ENCODE measurements around the gene PRKAG1.

Gene PRKAG1

GRCh38 chr12:48980389-48980952 lies 38.1 kb downstream of the PRKAG1 start:
- no peak for FAIRE-seq

GRCh38 chr12:48979602-48980388 lies 38.8 kb downstream of the PRKAG1 start:
- no peak for FAIRE-seq

- FAIRE-seq: no peak
Observed at GRCh38 chr12:48978741-48979601, 39.6 kb downstream of the PRKAG1 start.

GRCh38 chr12:48978291-48978740 lies 40.3 kb downstream of the PRKAG1 start, which contains the start of gene WNT1:
TSS of gene WNT1 (plus strand) at chr12:48978322. CDS start at chr12:48978651, 329 bp downstream.
- no peak for FAIRE-seq

- no peak for FAIRE-seq
Observed at GRCh38 chr12:48977290-48978281, 41.0 kb downstream of the PRKAG1 start.

- no peak for FAIRE-seq
Observed at GRCh38 chr12:48973941-48974673, 44.5 kb downstream of the PRKAG1 start.

- FAIRE-seq: no peak
Observed at GRCh38 chr12:48973531-48973930, 45.0 kb downstream of the PRKAG1 start.

GRCh38 chr12:48972952-48973483 lies 45.6 kb downstream of the PRKAG1 start:
- FAIRE-seq: no peak

- FAIRE-seq: no peak
Observed at GRCh38 chr12:48972213-48972951, 46.2 kb downstream of the PRKAG1 start.

GRCh38 chr12:48970702-48971334 lies 47.8 kb downstream of the PRKAG1 start:
- FAIRE-seq: no peak

GRCh38 chr12:48969833-48970701 lies 48.5 kb downstream of the PRKAG1 start:
- no peak for FAIRE-seq

- no peak for FAIRE-seq
Observed at GRCh38 chr12:48969160-48969771, 49.3 kb downstream of the PRKAG1 start.

GRCh38 chr12:48968467-48968866 lies 50.1 kb downstream of the PRKAG1 start:
- FAIRE-seq: no peak

GRCh38 chr12:48967991-48968390 lies 50.6 kb downstream of the PRKAG1 start:
- no peak for FAIRE-seq

GRCh38 chr12:48966177-48966895 lies 52.2 kb downstream of the PRKAG1 start:
- FAIRE-seq: no peak

- FAIRE-seq: no peak
Observed at GRCh38 chr12:48965298-48965838, 53.2 kb downstream of the PRKAG1 start.

- FAIRE-seq: no peak
Observed at GRCh38 chr12:48961801-48962200, 56.8 kb downstream of the PRKAG1 start.

Data from endometrium (tissue), 2 donors.